HG02981 (cell line): Measurements from ENCODE around the gene MSRB1.

ENCODE experiments used
- ATAC-seq: cut with Tn5 transposase; IDR thresholded peaks from one replicate; pipeline ENCODE4 v1.9.1; 2021; ENCODE audit warnings: mild to moderate bottlenecking, moderate library complexity; ENCODE audit not compliant: unreplicated experiment

The MSRB1 gene

DNA sequence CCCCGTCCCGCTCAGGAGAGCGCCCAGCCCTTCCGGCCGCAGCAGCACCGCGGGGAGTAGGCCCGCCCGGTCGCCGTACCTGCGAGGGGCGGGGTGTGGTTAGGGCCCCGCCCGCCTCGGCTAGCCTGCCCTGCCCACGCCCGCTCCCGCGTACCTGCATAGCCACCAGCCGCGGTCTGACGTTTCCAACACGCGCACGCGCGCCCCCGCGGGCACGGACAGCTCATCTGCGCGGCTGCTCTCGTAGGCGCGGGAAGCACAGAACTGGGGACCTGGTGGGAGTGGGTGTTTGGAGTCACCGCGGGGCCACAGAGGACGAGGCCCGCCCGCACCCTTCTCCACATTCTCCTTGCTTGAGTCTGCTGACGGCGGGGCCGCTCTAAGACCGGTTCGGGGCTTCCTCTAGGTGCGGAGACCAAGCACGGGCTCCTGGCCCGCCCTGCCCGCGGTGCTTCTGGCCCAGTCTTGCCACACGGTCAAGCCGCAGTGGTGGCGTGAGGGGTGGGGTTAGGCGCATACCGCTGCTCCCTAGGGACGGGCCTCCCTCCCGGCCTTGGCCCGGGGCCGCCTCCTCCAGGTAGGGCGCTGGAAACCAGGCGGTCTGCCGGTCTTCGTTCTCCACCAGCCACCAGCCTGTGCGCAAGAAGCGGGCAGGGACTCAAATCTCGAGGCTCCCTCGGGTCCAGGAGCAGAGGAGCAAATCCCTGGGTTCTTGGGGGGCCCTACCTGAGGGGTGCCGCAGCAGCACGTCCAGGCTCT lies 36.5 kb upstream of the MSRB1 start:
- ATAC-seq = no peak

DNA sequence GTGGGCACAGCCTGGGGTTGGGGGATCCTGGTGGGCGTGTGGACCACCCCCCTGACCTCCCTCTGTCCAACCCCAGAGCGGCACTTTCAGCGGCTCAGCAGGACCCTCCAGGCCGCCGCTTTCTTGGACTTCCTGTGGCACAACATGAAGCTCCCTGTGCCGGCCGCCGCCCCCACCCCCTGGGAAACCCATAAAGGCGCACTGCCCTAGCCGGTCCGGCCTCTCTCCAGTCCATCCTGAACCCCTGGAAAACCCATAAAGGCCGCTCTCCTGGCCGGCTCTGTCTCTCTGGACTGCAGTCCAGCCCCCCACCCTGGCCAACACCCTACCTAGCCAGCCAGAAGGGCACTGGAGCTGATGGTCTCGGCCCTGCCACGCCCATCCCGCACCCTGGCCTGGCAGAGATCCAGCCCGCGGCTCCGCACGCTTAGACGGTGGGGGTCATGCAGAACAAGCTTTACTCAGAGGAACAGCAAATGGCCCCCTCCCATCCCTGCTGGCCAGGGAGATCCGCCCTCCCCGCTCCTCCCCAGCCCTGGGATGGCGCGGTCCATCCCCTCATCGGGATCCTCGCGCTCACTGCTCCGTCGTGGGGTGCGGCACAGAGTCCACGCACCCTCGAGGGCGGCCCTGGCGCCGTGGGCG lies 35.6 kb upstream of the MSRB1 start:
- ATAC-seq = no peak

DNA sequence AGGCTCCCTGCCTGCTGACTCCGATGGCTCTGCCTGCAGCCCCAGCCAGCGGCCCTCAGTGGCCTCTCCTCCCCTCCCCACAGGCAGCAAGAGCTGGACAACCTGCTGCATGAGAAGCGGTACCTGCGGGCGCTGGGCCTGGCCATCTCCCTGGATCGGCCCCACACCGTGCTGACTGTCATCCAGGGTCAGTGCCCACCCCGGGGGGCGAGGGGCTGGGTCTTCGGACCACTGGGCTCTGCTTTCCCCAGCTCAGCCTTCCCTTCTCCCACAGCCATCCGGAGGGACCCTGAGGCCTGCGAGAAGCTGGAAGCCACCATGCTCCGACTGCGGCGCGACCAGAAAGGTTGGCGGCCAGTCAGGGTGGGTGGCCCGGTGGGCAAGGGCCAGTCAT lies 34.9 kb upstream of the MSRB1 start:
- ATAC-seq = no peak

- ATAC-seq = no peak
These were observed 34.2 kb upstream of the MSRB1 start for GRCh38 chr16:1976951-1977874.

- ATAC-seq = no peak
These were observed 33.2 kb upstream of the MSRB1 start for GRCh38 chr16:1976216-1976520.

DNA sequence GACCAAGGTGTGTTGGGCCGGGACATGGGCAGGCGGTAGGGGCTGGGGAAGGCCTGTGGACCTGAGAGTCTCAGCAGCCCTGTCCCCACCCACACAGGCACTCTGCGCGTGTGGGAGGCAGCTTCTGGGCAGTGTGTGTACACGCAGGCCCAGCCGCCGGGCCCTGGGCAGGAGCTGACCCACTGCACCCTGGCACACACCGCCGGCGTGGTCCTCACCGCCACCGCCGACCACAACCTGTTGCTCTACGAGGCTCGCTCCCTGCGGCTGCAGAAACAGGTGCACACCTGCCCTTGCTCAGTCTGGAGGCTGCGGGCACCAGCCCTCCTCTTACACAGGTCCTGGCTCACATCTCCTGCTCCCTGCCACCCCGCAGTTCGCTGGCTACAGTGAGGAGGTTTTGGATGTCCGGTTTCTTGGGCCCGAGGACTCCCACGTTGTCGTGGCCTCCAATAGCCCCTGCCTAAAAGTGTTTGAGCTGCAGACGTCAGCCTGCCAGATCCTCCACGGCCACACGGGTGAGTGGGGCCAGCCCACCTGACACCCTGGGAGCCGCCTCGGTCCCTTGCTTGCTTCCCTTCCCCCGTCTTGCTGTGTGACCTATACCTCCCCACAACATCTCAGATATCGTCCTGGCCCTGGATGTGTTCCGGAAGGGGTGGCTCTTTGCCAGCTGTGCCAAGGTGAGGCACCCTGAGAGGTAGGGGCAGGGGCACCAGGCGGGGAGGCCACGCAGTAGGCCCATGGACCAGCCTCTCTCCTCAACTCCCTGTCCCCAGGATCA lies 32.6 kb upstream of the MSRB1 start:
- ATAC-seq = no peak

- no peak for ATAC-seq
These were observed 31.4 kb upstream of the MSRB1 start for GRCh38 chr16:1974157-1975070.

DNA sequence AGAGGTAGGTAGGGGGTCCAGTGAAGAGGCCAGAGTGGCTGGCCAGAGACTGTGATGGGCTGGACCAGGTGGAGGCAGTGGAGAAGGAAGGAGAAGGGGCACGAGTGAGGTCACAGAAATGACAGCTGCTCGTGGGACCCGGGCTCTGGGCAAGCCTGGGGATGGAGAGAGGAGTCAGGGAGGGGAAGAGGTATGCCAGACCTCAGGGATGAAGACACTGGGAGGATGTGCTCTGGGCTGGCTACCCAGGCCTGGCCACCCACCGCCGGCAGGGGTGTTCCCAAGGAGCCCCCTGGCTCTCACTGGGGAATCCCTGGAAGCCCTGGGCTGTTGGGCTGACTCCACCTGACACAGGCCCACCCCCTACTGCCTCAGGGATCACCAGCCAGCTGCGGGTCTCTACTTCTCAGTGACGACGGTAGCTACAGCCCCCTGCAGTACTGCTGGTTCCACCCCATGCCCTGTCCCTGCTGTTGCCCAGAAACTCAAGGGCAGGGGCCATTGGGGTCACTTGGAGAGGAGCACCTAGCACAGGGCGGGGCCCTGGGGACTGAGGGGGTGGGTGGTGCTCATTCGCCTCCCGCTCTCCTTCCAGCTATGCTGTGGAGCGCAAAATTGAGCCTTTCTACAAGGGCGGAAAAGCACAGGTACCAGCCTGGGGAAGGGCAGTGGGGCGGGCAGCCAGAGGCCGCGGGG lies 30.6 kb upstream of the MSRB1 start:
- no peak for ATAC-seq

- no peak for ATAC-seq
These were observed 29.5 kb upstream of the MSRB1 start for GRCh38 chr16:1972490-1972877.

- ATAC-seq = peak; percentile 76
These were observed 28.9 kb upstream of the MSRB1 start, which contains the start of gene TBL3 for GRCh38 chr16:1971796-1972489. TBL3 (plus strand) TSS chr16:1972053; CDS start chr16:1972165, 112 bp downstream.

DNA sequence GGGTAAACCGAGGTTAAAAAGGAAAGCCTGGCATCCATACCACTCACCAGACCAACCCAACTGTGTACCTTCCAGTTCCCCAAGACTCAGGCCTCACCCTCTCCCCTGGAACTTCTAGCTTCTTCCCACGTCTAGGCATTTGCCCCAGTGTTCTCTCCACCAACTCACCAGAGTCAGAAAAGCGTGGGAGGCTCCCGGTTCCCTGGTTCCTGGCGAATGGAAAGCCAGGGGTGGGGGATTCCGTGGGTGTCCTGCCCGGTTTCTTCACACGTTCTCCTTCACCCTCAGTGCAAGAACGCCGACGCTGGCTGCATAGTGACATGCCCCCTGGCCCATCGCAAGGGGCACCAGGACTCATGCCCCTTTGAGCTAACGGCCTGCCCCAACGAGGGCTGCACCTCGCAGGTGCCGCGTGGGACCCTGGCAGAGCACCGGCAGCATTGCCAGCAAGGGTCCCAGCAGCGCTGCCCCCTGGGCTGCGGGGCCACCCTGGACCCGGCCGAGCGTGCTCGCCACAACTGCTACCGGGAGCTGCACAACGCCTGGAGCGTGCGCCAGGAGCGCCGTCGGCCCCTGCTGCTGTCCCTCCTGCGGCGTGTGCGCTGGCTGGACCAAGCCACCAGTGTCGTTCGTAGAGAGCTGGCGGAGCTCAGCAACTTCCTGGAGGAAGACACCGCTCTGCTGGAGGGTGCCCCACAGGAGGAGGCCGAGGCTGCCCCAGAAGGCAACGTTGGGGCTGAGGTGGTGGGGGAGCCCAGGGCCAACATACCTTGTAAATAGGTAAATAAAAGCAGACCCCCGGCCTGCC lies 25.4 kb upstream of the MSRB1 start:
- no peak for ATAC-seq

GRCh38 chr16:1966460-1966859 lies 23.5 kb upstream of the MSRB1 start, which contains the start of gene RNF151:
RNF151 (plus strand) TSS chr16:1966856; CDS start chr16:1966882, 26 bp downstream.
- ATAC-seq = no peak

- no peak for ATAC-seq
These were observed 22.5 kb upstream of the MSRB1 start for GRCh38 chr16:1965396-1966001.

- peak; percentile 86 for ATAC-seq
These were observed 21.8 kb upstream of the MSRB1 start, which contains the start of gene RPS2 for GRCh38 chr16:1964506-1965395. RPS2 (minus strand) TSS chr16:1964826; CDS start chr16:1964625, 201 bp downstream.

GRCh38 chr16:1963806-1964505 lies 21.0 kb upstream of the MSRB1 start:
- ATAC-seq = no peak
